COR-L47 (cell line): Measurements from ENCODE around the gene PRDM15.
A peak's percentile ranks its signal among the peaks of the same experiment; 100 is the strongest.

ENCODE experiments used
- DNase-seq: peaks from one replicate; lab custom pipeline; 2025; lab: John Stamatoyannopoulos, UW

Gene PRDM15, protein sequence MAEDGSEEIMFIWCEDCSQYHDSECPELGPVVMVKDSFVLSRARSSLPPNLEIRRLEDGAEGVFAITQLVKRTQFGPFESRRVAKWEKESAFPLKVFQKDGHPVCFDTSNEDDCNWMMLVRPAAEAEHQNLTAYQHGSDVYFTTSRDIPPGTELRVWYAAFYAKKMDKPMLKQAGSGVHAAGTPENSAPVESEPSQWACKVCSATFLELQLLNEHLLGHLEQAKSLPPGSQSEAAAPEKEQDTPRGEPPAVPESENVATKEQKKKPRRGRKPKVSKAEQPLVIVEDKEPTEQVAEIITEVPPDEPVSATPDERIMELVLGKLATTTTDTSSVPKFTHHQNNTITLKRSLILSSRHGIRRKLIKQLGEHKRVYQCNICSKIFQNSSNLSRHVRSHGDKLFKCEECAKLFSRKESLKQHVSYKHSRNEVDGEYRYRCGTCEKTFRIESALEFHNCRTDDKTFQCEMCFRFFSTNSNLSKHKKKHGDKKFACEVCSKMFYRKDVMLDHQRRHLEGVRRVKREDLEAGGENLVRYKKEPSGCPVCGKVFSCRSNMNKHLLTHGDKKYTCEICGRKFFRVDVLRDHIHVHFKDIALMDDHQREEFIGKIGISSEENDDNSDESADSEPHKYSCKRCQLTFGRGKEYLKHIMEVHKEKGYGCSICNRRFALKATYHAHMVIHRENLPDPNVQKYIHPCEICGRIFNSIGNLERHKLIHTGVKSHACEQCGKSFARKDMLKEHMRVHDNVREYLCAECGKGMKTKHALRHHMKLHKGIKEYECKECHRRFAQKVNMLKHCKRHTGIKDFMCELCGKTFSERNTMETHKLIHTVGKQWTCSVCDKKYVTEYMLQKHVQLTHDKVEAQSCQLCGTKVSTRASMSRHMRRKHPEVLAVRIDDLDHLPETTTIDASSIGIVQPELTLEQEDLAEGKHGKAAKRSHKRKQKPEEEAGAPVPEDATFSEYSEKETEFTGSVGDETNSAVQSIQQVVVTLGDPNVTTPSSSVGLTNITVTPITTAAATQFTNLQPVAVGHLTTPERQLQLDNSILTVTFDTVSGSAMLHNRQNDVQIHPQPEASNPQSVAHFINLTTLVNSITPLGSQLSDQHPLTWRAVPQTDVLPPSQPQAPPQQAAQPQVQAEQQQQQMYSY

GRCh38 chr21:41879190-41879998, at the start of gene PRDM15:
Gene PRDM15, minus strand, starts transcription at chr21:41879344. Its CDS starts 18,981 bp downstream, at chr21:41860363.
- DNase-seq, result peak; percentile 83

- DNase-seq, result no peak
Observed at GRCh38 chr21:41928621-41929220, 49.6 kb upstream of the PRDM15 start.

DNA sequence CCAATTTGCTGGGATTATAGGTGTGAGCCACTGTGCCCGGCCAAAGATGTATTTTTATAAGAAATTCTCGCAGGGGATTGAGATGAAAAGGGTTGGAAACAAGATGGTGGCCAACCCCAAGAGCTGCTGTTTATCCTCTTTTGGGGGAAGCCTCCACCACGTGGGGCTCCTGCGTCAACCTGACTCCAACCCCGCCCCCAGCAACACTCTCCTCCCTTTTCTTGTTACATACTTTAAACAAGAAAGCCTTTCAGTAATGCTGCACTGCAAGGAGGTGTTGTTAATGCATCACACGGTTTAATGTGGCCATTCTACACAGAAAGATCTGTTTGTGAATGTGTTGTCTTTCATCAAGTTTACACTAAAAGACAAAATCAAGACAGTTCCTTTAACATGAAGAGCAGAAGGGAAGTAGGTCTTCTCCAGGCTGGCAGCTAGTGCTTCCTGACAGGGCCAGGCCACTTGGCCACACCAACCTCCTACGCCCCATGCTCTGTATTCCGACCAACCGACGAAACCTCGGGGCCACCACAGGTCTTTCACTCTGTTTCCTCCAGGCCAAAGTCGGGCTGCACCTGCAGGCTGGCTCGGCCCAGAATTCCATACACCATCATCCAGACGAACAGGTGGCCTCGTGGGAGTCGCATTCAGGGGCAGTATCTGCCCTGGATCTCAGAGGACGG, 48.7 kb upstream of the PRDM15 start:
- DNase-seq, result no peak

GRCh38 chr21:41926807-41927171, 47.6 kb upstream of the PRDM15 start:
- DNase-seq, result no peak

GRCh38 chr21:41926117-41926806, 47.1 kb upstream of the PRDM15 start:
- DNase-seq, result no peak

DNA sequence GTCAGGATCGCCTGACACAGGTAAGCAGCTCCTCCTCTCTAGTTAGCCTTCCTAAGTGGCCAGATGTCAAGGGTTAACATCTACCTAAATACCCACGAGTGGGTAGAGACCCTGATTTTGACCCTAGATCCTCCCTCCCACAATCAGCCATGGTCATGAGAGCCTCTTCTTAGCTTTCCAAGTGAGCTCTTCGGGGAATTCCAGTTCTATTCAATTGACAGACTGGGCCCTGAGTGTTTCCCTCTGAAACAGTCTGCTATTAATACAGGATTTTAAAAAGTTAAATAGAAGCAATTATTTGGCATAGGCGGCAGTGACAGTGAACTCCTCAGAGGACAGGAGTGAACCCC, 46.6 kb upstream of the PRDM15 start:
- no peak for DNase-seq

GRCh38 chr21:41924368-41924754, 45.2 kb upstream of the PRDM15 start:
- no peak for DNase-seq

DNA sequence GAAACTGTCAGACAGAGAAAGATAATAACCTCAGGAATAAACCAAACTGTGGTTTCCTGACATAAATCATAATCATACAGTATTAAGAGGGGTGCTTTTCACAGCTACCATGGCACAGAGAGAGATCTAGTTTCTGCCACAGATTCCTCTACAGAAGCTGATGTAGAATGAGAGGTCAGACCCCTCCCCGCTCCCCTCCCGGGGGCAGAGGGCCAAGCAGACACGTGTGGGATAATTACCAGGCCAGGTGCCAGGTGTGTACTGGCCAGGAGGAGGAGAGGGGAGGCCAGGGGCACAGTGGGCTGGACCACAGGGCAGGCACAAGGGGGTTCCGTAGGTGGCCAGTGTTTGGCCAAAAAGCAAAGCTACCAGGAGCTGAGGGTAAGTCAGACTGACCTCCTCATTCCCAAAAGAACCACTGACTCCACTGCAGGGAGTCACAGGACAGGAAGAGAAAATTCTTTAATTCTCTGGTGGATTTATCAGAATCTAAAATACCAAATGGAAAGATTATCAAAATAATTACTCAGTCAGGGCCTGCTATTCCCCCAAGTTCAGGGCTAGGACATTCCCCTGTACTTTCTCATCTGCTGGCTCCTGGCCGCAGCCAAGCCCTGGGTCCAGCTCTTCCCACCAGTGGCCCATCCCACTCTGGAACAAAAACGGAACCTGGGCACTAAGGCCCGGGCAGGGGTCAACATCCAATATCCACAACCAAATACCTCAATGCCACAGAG, 44.7 kb upstream of the PRDM15 start:
- no peak for DNase-seq

- no peak for DNase-seq
Observed at GRCh38 chr21:41923186-41923585, 44.0 kb upstream of the PRDM15 start.

DNA sequence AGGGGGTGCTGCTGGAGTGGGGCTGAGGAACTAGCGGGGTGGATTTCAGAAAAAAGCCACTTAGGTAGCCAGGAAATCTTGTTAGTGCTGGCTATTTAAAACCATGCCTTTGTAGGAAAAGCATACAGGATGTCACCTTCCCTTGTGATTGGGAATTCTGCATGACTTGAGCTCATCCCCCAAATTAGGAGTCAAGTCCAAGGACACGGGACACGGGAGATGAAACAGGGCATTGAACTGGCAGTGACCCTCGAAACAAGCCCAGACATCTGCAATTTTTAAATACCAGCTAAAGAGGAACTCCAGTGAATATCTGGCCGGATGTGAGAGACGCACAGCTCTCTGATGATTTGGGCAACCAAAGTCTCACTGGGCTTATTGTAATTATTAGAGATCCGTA, 41.9 kb upstream of the PRDM15 start:
- no peak for DNase-seq

- no peak for DNase-seq
Observed at GRCh38 chr21:41920476-41920875, 41.3 kb upstream of the PRDM15 start.

DNA sequence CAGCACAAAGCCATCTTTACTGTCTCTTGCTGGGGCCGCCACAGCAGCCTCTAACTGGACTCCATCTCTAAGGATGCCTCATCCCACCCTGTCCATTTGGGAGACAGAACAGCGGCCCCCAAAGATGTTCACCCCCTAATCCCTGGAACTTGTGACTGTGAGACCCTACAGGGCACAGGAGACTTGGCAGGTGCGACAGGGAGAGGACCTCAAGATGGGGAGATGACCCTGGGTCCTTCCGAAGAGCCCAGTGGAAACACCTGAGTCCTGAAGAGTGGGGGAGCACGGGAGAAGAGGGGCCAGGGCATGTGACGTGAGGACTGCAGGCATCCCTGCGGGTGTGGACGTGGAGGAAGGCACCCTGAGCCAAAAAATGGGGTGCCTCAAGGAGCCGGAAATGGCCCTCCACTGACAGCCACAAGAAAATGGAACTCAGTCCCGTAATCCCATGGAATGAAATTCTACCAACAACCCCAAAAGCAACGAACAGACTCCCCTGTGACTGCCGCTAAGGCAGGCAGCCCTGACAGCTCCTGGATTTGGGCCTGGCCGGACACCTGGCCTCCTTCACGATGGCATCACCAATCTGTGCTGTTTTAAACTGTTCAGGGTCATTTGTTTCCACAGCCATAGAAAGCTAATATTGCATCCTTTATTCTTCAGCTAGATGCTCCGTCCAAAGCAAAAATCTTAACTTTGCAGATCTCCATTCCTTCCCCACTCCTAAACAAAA, 40.7 kb upstream of the PRDM15 start:
- no peak for DNase-seq

- DNase-seq, result no peak
Observed at GRCh38 chr21:41918561-41919358, 39.6 kb upstream of the PRDM15 start.

DNA sequence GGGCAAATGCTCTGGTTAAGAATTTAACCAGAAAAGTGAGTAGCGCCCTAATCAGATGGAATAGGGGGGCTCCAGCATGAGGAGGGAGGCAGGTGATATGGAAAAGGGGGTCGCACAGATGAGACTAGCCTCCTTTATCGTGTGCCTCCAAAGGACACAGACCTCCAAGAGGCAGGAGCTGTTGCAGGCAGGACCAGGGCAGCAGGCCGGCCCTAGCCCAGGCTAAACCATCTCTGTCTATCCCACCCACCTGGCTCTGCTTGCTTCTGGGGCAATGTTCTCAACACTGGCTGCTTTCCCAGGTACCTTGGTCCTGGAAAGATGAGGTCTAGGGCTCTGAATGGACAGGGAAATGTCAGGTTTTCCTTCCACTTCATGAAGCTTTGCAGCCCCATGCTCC, 38.4 kb upstream of the PRDM15 start:
- DNase-seq, result no peak

- DNase-seq, result no peak
Observed at GRCh38 chr21:41916888-41917433, 37.8 kb upstream of the PRDM15 start.

DNA sequence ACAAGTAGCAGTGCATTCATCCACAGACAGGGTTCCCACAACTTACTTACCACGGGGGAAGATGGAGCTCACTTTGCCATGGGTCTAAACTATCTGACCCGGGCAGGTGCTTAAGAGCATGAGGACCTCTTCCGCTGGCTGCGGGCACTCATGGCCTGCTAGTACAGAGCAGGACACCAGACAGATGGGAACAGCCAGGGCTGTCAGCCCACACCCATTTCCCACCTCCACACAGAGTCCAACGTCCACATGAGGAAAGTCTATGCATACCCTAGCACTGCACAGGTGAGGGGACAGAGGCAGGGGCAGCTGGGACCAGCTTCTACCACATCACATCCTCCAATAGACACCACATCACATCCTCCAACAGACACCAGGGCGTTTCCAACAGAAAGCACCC, 35.8 kb upstream of the PRDM15 start:
- DNase-seq, result no peak

- no peak for DNase-seq
Observed at GRCh38 chr21:41914358-41914757, 35.2 kb upstream of the PRDM15 start.

DNA sequence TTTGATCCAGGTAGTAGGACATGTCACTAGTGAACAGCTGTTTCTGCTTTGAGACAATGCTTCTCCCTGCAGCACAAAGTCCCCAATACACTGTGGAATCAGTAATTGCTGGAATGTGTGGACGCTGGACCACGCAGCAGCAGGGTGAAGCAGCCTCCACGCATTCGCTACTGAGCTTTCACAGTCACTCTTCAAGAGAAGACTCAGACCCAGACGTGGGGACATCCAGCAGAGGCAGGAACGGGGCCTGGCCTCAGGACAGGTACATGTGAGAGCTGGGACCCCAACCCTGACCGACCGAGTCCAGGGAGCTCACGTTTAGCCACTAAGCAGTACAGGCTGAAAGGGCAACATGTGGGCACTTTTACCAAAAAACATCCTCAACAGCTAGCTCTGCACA, 34.1 kb upstream of the PRDM15 start:
- DNase-seq, result no peak
